HepG2 (cell line): Measurements from ENCODE around the gene MEF2B. TPM values are rescaled to one million over a fixed set of nuclear protein-coding genes. Genes with fewer than 3 reads are reported as not detected.

Source experiments
- CEBPB ChIP-seq: IDR thresholded peaks from 2 replicates; pipeline ENCODE4 v1.6.1; 2011; ENCODE audit warnings: low read depth, low read length, improper control_type of control experiment, borderline replicate concordance
- CREB1 ChIP-seq, 2 experiments: fragments of 450-650 bp in 1 of 2; IDR thresholded peaks; 2 replicates each; pipeline ENCODE4 v1.6.1; 2016 to 2017; ENCODE audit warnings: control low read depth in 1 of 2, mild to moderate bottlenecking in 1 of 2, missing compliant biosample characterization in 1 of 2, missing genetic modification characterization in 1 of 2
- GMEB1 ChIP-seq: sonication (generic); formaldehyde crosslinking; IDR thresholded peaks from 2 replicates; pipeline ENCODE4 v1.5.1; 2020; ENCODE audit warnings: missing genetic modification reagents, mild to moderate bottlenecking, borderline replicate concordance
- JDP2 ChIP-seq: sonication (generic); formaldehyde crosslinking; IDR thresholded peaks from 2 replicates; pipeline ENCODE4 v1.8.1; 2022; ENCODE audit warnings: missing genetic modification reagents, borderline replicate concordance
- KDM6A ChIP-seq: IDR thresholded peaks from 2 replicates; pipeline ENCODE4 v1.6.1; 2016; ENCODE audit warnings: low read depth
- KLF12 ChIP-seq: sonication (generic); formaldehyde crosslinking; IDR thresholded peaks from 2 replicates; pipeline ENCODE4 v1.4.0; 2020; ENCODE audit warnings: missing genetic modification reagents, borderline replicate concordance
- KLF13 ChIP-seq: sonication (generic); formaldehyde crosslinking; IDR thresholded peaks from 2 replicates; pipeline ENCODE4 v1.4.0; 2020; ENCODE audit warnings: mild to moderate bottlenecking, missing genetic modification reagents
- KMT2B ChIP-seq: IDR thresholded peaks from 2 replicates; pipeline ENCODE4 v1.6.1; 2016; ENCODE audit warnings: missing genetic modification reagents, missing compliant biosample characterization
- NFE2L1 ChIP-seq: sonication (generic); formaldehyde crosslinking; IDR thresholded peaks from 2 replicates; pipeline ENCODE4 v1.4.0; 2020; ENCODE audit warnings: missing genetic modification reagents, mild to moderate bottlenecking, borderline replicate concordance
- NR2F2 ChIP-seq: IDR thresholded peaks from 2 replicates; pipeline ENCODE4 v1.6.1; 2012; ENCODE audit warnings: low read depth, inconsistent platforms, borderline replicate concordance
- SNRNP70 ChIP-seq: fragments of 200-400 bp; formaldehyde crosslinking; IDR thresholded peaks from 2 replicates; pipeline ENCODE4 v1.6.1; 2017; ENCODE audit warnings: mild to moderate bottlenecking, low read depth, low read length, moderate library complexity
- ZHX2 ChIP-seq, 2 experiments: sonication (generic) in 1 of 2; formaldehyde crosslinking in 1 of 2; IDR thresholded peaks; 2 replicates each; pipeline versions ENCODE4 v1.6.1 to v1.9.0; 2014 to 2022; ENCODE audit warnings: antibody characterized with exemption in 1 of 2, borderline replicate concordance in 1 of 2, inconsistent platforms in 1 of 2, low read depth in 1 of 2, missing genetic modification reagents in 1 of 2
- ZNF687 ChIP-seq: sonication (generic); formaldehyde crosslinking; IDR thresholded peaks from 2 replicates; pipeline ENCODE4 v1.5.1; 2020; ENCODE audit warnings: mild to moderate bottlenecking, missing genetic modification reagents, moderate library complexity
- polyA plus RNA-seq, 8 experiments: library from polyadenylated mRNA; depleted of rRNA in 3 of 8; stranded (reverse) in 7 of 8; unstranded in 1 of 8; fragments of >200 nt; fragmentation: Illumina TruSeq in 4 of 8; extraction: Trizol in 4 of 8; gene quantifications; 2 replicates each; pipeline versions ENCODE4 v1.2.1 to v1.2.3, GENCODE V29; 2011 to 2016; ENCODE audit warnings: low read depth in 4 of 8, missing spikeins in 1 of 8, mixed read lengths in 1 of 8; ENCODE audit not compliant: insufficient read depth in 1 of 8
- total RNA-seq, 5 experiments: library from RNA; depleted of rRNA; stranded (reverse); fragments of >200 nt; fragmentation: Illumina TruSeq; extraction: Trizol; gene quantifications; 2 replicates each; pipeline ENCODE4 v1.2.3, GENCODE V29; 2016; ENCODE audit warnings: low read depth in 1 of 5
- TF ChIP-seq, protein P1 (sequence below): sonication (generic); formaldehyde crosslinking; IDR thresholded peaks from 2 replicates; pipeline ENCODE4 v1.4.0; 2020; ENCODE audit warnings: low read depth, mild to moderate bottlenecking, missing genetic modification reagents

MEF2B gene
- total and polyA plus RNA-seq, 2 of the 13 experiments (the other 11 are each of a cell fraction or from before 2014, with no cell fraction given), result 1.2 to 1.7 TPM

DNA sequence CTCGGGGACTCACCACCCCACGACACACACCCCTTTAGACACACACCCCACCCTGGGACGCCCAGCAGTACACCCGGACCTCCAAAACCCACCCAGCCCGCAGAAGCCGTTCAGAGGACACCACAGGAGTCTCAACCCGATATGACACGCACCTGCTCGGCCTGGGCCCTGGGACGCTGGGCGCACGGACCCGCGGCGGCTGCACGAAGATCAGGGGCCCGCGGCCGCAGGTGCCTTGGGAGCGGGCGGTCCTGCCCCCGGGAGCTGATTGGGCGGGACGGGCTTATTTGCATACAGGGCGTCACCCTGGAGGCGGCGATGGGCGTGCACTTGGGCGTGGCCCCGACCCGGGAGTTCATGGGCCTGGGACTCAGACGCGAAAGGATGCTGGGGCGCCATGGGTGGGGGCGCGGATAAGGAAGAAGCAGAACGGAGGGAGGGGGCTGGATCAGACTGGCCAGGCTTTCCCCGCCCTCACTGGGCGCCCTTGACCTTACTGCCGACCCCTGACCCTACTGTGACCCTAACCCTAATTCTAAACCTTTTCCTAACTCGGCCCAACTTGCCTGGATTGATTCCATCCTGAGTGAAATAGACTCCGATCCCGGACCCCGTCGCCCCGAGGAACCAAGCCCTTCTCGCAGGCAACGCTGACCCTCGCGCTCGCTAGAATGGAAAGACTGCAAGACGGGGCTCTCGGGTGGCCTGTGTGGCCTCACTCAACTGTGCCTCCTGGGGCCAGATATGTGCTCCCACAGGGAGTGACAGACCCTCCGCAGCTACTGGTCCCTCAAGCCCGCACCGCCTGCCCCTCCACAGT is at the start of gene MEF2B (continued):
- TF ChIP-seq JDP2, result no peak
- no peak for TF ChIP-seq KLF13 (CRISPR knock-in tag)
- TF ChIP-seq NR2F2, result 0 out of 2 replicates have a peak, but pooled peaks have one; percentile 22
- TF ChIP-seq SNRNP70, result no peak
- TF ChIP-seq KDM6A (CRISPR knock-in tag), result no peak
- TF ChIP-seq CEBPB, result no peak
- TF ChIP-seq KMT2B (CRISPR knock-in tag), result no peak
- peak; percentile 75; the same call in 1 of the 2 replicates for TF ChIP-seq KLF12 (CRISPR knock-in tag)
- TF ChIP-seq ZNF687 (CRISPR knock-in tag), result peak; percentile 86
- no peak for TF ChIP-seq ZHX2 (IDR thresholded peaks at IDR 0.05; ENCODE audit: low read depth)
- TF ChIP-seq ZHX2 (CRISPR knock-in tag; IDR thresholded peaks at IDR 0.05; ENCODE audit: borderline replicate concordance), result no peak
- TF ChIP-seq CREB1 (IDR thresholded peaks at IDR 0.05), result peak; percentile 32; the same call in 1 of the 2 replicates
- no peak for TF ChIP-seq CREB1 (CRISPR knock-in tag; IDR thresholded peaks at IDR 0.05)
- TF ChIP-seq, protein P1, sequence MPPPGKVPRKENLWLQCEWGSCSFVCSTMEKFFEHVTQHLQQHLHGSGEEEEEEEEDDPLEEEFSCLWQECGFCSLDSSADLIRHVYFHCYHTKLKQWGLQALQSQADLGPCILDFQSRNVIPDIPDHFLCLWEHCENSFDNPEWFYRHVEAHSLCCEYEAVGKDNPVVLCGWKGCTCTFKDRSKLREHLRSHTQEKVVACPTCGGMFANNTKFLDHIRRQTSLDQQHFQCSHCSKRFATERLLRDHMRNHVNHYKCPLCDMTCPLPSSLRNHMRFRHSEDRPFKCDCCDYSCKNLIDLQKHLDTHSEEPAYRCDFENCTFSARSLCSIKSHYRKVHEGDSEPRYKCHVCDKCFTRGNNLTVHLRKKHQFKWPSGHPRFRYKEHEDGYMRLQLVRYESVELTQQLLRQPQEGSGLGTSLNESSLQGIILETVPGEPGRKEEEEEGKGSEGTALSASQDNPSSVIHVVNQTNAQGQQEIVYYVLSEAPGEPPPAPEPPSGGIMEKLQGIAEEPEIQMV, result no peak
- TF ChIP-seq GMEB1 (CRISPR knock-in tag), result 0 out of 2 replicates have a peak, but pooled peaks have one; percentile 16
- no peak for TF ChIP-seq NFE2L1 (CRISPR knock-in tag)
